Breast epithelium (tissue), 4 donors: Measurements from ENCODE around the gene USP34. TPM values are rescaled to one million over a fixed set of nuclear protein-coding genes. Genes with fewer than 3 reads are reported as not detected.
"Not testable (repeated sequence)": the region's sequence is repeated elsewhere in the genome, so short reads cannot be mapped to it uniquely, and the experiment has no call there.

Experiments used
- DNase-seq, 2 donors: peaks; one replicate each; pipeline ENCODE4 v3.0.0-alpha.2; 2019; ENCODE audit warnings: low spot score in 2 of 2
- H3K27ac ChIP-seq, 2 donors: fragments of 200-600 bp; sonication (generic) in 1 of 2; one replicate each; pipeline ENCODE4 v1.5.1; 2016 to 2019; ENCODE audit warnings: mild to moderate bottlenecking in 1 of 2
- H3K27me3 ChIP-seq, 2 donors: fragments of 200-600 bp; sonication (generic) in 1 of 2; one replicate each; pipeline versions ENCODE4 v1.5.1 to v1.6.0; 2017 to 2019; ENCODE audit warnings: control low read depth in 1 of 2, mild to moderate bottlenecking in 1 of 2
- H3K36me3 ChIP-seq: fragments of 200-600 bp; one replicate; pipeline ENCODE4 v1.5.1; 2019
- H3K4me1 ChIP-seq, 2 donors: fragments of 200-600 bp; sonication (generic); one replicate each; pipeline ENCODE4 v1.5.1; 2016 to 2019; ENCODE audit warnings: control low read depth in 1 of 2
- H3K4me3 ChIP-seq, 3 donors: fragments of 200-600 bp; sonication (generic); 1 replicate in 2 of 3; 2 replicates in 1 of 3; pipeline ENCODE4 v1.5.1; 2016 to 2019; ENCODE audit warnings: mild to moderate bottlenecking in 3 of 3, moderate library complexity in 2 of 3
- H3K9me3 ChIP-seq, 2 donors: fragments of 200-600 bp; sonication (generic) in 1 of 2; one replicate each; pipeline ENCODE4 v1.5.1; 2016 to 2019; ENCODE audit warnings: control low read depth in 1 of 2
- POLR2A ChIP-seq: fragments of 450-650 bp; IDR thresholded peaks from one replicate; pipeline ENCODE4 v1.6.1; 2016; ENCODE audit warnings: antibody characterized with exemption, mild to moderate bottlenecking, moderate library complexity
- POLR2AphosphoS5 ChIP-seq, 3 donors: sonication (generic); formaldehyde crosslinking; IDR thresholded peaks; one replicate each; pipeline ENCODE4 v1.6.1; 2017; ENCODE audit warnings: antibody characterized with exemption in 3 of 3
- intact Hi-C: fragments of 100-400 bp; cut with DNase I; formaldehyde crosslinking; loops from one replicate; pipeline ENCODE4 v1.15.1; 2023; ENCODE audit warnings: low total_unique reads
- total RNA-seq, 3 donors: library from RNA; depleted of rRNA; stranded (reverse); fragments of >200 nt; gene quantifications; one replicate each; pipeline ENCODE4 v1.1.0, GENCODE V29; 2016
- TF ChIP-seq, protein P1 (sequence below), 3 donors: fragments of 450-650 bp; IDR thresholded peaks; one replicate each; pipeline ENCODE4 v1.5.1; 2016 to 2017; ENCODE audit warnings: antibody characterized with exemption in 3 of 3, mild to moderate bottlenecking in 3 of 3, moderate library complexity in 3 of 3

USP34 gene
- total RNA-seq, 3 donors from 2014 or later = 148 to 260 (median 189) TPM

DNA sequence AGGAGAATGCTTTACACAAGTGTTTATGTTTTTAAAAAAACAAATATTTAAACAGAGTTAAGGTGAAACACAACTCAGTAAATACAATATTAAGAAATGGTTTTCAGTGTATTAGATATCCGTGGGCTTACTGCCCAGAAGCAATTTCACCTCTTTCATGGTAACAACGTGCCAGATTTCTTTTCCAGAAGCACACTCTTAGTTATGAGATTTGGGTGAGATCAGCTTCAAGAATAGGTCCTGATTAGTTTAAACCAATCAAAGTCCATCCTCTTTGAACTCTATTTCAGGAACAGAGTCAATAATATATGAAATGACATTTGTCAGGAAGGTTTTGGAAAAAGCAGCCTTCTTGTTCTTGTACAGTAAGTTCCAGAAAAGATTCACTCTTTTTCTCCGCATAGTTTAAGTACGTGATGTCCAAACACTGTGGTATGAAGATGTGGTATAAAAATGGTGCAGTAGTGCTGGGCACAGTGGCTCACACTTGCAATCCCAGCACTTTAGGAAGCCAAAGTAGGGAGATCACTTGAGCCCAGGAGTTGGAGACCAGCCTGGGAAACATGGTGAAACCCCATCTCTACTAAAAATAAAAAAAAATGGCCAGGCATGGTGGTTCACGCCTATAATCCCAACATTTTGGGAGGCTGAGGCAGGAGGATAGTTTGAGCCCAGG is 14.7 kb downstream of the USP34 start:
- no peaks in the 10 kb centered on the region for H3K4me1 ChIP-seq
- intact Hi-C loops = no loop called here
- DNase-seq = no peak

DNA sequence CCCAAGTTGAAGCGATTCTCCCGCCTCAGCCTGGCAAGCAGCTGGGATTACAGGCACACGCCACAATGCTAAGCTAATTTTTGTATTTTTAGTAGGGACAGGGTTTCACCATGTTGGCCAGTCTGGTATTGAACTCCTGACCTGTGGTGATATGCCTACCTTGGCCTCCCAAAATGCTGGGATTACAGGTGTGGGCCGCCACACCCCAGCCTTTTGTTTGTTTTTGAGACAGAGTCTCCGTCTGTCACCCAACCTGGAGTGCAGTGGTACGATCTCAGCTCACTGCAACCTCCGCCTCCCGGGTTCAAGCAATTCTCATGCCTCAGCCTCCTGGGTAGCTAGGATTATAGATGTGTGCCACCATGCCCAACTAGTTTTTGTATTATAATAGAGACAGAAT is 15.9 kb downstream of the USP34 start:
- H3K4me1 ChIP-seq, intact Hi-C loops, H3K27me3 ChIP-seq, H3K4me3 ChIP-seq, H3K9me3 ChIP-seq, H3K36me3 ChIP-seq, DNase-seq, H3K27ac ChIP-seq: not testable (repeated sequence)

More for the DNA sequence above, 14.7 kb downstream of the USP34 start:
- H3K9me3 ChIP-seq = no peaks in the 10 kb centered on the region
- H3K4me3 ChIP-seq = no peak overlapping the region
- H3K27me3 ChIP-seq = no peaks in the 10 kb centered on the region
- no peaks in the 10 kb centered on the region for H3K36me3 ChIP-seq
- no peak overlapping the region for H3K27ac ChIP-seq
- TF ChIP-seq POLR2AphosphoS5 (IDR thresholded peaks at IDR 0.05) = no peak
- TF ChIP-seq, protein P1, sequence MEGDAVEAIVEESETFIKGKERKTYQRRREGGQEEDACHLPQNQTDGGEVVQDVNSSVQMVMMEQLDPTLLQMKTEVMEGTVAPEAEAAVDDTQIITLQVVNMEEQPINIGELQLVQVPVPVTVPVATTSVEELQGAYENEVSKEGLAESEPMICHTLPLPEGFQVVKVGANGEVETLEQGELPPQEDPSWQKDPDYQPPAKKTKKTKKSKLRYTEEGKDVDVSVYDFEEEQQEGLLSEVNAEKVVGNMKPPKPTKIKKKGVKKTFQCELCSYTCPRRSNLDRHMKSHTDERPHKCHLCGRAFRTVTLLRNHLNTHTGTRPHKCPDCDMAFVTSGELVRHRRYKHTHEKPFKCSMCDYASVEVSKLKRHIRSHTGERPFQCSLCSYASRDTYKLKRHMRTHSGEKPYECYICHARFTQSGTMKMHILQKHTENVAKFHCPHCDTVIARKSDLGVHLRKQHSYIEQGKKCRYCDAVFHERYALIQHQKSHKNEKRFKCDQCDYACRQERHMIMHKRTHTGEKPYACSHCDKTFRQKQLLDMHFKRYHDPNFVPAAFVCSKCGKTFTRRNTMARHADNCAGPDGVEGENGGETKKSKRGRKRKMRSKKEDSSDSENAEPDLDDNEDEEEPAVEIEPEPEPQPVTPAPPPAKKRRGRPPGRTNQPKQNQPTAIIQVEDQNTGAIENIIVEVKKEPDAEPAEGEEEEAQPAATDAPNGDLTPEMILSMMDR (IDR thresholded peaks at IDR 0.05) = no peak
- TF ChIP-seq POLR2A = no peak

DNA sequence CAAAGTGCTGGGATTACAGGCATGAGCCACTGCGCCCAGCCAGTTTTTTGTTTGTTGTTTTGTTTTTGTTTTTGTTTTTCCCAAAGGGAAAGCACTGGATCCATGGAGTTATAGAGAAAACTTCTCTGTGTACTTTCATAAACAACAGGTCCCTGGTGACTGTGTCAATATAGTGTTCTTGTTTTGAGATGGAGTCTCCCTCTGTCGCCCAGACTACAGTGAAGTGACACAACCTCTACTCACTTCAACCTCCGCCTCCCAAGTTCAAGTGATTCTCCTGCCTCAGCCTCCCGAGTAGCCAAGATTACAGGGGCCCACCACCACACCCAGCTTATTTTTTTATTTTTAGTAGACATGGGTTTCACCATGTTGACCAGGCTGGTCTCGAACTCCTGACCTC is 16.5 kb downstream of the USP34 start:
- Histone ChIP-seq H3K4me1 (no peaks in the 10 kb centered on the region), H3K4me3 (no peak overlapping the region), H3K27ac (no peak overlapping the region), H3K36me3 (no peaks in the 10 kb centered on the region), H3K27me3 (no peaks in the 10 kb centered on the region), H3K9me3 (no peaks in the 10 kb centered on the region)
- TF ChIP-seq, protein P1 (IDR thresholded peaks at IDR 0.05) = no peak
- TF ChIP-seq POLR2AphosphoS5 (IDR thresholded peaks at IDR 0.05) = no peak
- no peak for TF ChIP-seq POLR2A
- intact Hi-C loops = no loop called here
- no peak for DNase-seq

DNA sequence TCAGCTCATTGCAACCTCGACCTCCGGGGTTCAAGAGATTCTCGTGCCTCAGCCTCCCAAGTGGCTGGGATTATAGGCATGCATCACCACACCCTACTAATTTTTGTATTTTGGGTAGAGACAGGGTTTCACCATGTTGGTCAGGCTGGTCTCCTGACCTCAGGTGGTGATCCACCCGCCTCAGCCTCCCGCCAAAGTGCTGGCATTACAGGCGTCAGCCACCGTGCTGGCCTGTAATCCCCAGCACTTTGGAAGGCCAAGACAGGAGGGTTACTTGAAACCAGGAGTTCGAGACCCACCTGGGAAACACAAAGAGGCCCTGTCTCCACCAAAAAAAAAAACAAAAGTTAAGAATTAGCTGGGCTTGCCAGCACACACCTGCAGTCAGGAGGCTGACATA is 18.5 kb downstream of the USP34 start:
- Histone ChIP-seq H3K4me1 (no peaks in the 10 kb centered on the region), H3K9me3 (no peaks in the 10 kb centered on the region), H3K36me3 (no peaks in the 10 kb centered on the region), H3K27ac (no peak overlapping the region), H3K27me3 (no peaks in the 10 kb centered on the region), H3K4me3 (no peak overlapping the region)
- DNase-seq = no peak
- intact Hi-C loops = no loop called here
- TF ChIP-seq POLR2AphosphoS5 (IDR thresholded peaks at IDR 0.05) (no peak), POLR2A (no peak)
- TF ChIP-seq, protein P1 (IDR thresholded peaks at IDR 0.05) = no peak

DNA sequence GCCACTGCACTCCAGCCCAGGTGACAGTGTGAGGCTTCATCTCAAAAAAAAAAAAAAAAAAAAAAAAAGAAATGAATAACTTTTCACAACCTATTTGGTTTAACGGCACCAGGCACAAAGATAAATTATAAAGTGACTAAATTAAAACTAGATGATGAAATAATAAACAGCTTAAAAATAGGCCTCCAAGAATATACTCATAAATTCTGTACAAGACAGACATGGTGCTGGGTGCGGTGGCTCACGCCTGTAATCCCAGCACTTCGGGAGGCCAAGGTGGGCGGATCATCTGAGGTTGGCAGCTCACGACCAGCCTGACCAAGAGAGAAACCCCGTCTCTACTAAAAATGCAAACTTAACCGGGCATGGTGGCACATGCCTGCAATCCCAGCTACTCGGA is 19.7 kb downstream of the USP34 start:
- intact Hi-C loops = no loop called here
- no peak for DNase-seq
- TF ChIP-seq, protein P1 (IDR thresholded peaks at IDR 0.05) = no peak
- TF ChIP-seq POLR2A = no peak
- H3K27me3 ChIP-seq = no peaks in the 10 kb centered on the region
- no peaks in the 10 kb centered on the region for H3K9me3 ChIP-seq
- no peaks in the 10 kb centered on the region for H3K4me1 ChIP-seq
- H3K4me3 ChIP-seq = no peak overlapping the region
- H3K27ac ChIP-seq = no peak overlapping the region
- H3K36me3 ChIP-seq = no peaks in the 10 kb centered on the region

DNA sequence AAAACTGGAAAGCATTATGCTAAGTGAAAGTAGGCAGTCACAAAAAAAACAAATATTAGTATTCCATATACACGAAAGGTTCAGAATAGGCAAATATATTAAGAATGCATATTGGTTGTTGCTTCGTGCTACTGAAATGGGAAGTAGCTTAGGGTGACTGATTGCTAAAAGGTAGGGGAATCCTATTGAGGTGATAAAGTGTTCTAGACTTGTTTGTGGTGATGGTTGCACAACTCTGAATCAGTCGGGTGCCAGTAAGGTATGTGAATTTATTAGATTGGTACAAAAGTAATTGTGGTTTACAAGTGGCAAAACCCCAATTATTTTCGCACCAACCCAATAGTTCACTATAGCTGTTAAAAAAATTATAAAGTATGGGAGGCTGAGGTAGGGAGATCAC is 20.7 kb downstream of the USP34 start:
- no peak overlapping the region for H3K4me3 ChIP-seq
- H3K4me1 ChIP-seq = no peaks in the 10 kb centered on the region
- H3K36me3 ChIP-seq = no peaks in the 10 kb centered on the region
- no peak for DNase-seq
- intact Hi-C loops = no loop called here
- H3K27ac ChIP-seq = no peak overlapping the region
- TF ChIP-seq, protein P1 (IDR thresholded peaks at IDR 0.05) = no peak
- TF ChIP-seq POLR2A = no peak
- no peak for TF ChIP-seq POLR2AphosphoS5 (IDR thresholded peaks at IDR 0.05)
- no peaks in the 10 kb centered on the region for H3K27me3 ChIP-seq
- no peaks in the 10 kb centered on the region for H3K9me3 ChIP-seq
